GM12865 (cell line): Measurements from ENCODE around the gene ARPP21.
"Not testable (repeated sequence)": the region's sequence is repeated elsewhere in the genome, so short reads cannot be mapped to it uniquely, and the experiment has no call there.

Experiments used
- DNase-seq: peaks from one replicate; pipeline ENCODE4 v3.0.0; 2010; ENCODE audit warnings: low read depth
- H3K4me3 ChIP-seq: 2 replicates; pipeline ENCODE4 v1.5.1; 2011; ENCODE audit warnings: mild to moderate bottlenecking, low read depth, low read length, control low read depth
- TF ChIP-seq, protein P1 (sequence below): IDR thresholded peaks from 2 replicates; pipeline ENCODE4 v1.5.1; 2011; ENCODE audit warnings: low read length, control low read depth, low read depth, inconsistent platforms; ENCODE audit not compliant: insufficient read depth; ENCODE audit errors: missing control alignments

The ARPP21 gene

DNA sequence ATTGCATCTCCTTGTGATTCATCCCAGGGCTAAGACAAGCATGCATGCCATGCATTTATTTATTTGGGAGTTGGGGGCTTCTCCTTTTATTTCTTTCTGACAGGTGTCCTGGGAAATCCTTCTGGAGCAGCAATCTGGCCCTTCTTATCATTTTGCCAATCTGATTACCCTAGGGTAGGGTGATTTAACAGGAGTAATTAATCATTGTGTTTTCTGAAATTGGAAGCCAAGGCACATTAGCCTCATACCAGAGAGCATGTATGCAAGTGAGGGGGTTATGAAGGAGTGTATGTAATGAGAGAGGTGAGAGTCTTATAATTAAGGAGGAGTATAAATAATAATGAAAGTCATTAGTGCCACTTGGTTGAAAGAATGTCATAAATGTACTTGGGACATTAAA is 37.4 kb upstream of the ARPP21 start:
- DNase-seq: no peak
- TF ChIP-seq, protein P1, sequence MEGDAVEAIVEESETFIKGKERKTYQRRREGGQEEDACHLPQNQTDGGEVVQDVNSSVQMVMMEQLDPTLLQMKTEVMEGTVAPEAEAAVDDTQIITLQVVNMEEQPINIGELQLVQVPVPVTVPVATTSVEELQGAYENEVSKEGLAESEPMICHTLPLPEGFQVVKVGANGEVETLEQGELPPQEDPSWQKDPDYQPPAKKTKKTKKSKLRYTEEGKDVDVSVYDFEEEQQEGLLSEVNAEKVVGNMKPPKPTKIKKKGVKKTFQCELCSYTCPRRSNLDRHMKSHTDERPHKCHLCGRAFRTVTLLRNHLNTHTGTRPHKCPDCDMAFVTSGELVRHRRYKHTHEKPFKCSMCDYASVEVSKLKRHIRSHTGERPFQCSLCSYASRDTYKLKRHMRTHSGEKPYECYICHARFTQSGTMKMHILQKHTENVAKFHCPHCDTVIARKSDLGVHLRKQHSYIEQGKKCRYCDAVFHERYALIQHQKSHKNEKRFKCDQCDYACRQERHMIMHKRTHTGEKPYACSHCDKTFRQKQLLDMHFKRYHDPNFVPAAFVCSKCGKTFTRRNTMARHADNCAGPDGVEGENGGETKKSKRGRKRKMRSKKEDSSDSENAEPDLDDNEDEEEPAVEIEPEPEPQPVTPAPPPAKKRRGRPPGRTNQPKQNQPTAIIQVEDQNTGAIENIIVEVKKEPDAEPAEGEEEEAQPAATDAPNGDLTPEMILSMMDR: no peak

DNA sequence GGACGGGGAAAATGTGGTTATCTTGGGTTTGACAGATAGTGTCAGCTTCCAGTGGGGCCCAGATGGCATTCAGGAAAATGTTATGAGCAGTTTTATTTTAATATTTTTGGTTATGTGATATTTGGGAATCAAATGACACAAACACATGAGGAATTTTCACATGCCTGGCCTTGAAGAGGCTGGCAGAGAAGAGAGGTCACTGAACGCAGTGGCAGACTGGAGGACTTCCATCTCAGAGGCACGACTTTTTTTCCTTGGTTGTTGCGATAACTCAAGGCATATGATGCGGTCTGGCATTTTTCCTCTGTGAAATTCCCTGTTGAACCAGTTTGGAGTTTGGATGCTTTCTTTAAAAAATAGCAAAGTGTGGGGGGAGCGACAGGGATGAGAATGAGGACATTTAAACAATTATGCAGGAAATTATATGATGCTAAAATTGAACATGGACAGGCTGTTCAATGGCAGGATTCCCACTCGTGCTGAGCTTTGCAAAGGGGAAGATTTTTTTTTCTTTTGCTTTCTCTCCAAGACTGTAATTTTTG is 36.9 kb upstream of the ARPP21 start:
- no peak for DNase-seq
- no peak overlapping the region for H3K4me3 ChIP-seq
- TF ChIP-seq, protein P1: no peak

More for the DNA sequence above, 37.4 kb upstream of the ARPP21 start:
- H3K4me3 ChIP-seq: no peak overlapping the region

DNA sequence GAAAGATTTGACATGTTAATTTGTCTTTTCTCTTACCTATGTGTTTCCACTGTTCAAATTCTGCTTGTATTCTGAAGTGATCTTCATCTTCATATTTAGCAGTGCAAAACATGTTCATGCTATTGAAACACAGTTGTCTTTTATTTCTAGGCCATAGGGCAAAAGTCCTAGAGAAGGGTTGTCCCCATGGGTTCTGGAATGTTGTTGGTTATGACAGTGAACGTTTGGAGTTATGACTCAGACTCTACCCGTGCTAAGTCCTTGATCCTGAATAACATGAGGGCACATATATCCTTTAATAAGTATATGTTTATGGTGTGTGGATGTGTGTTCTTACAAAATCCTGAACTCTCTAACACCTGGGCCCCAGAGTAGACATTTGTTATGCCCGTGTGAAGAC is 23.0 kb upstream of the ARPP21 start:
- TF ChIP-seq, protein P1: no peak
- H3K4me3 ChIP-seq: no peak overlapping the region
- DNase-seq: no peak

DNA sequence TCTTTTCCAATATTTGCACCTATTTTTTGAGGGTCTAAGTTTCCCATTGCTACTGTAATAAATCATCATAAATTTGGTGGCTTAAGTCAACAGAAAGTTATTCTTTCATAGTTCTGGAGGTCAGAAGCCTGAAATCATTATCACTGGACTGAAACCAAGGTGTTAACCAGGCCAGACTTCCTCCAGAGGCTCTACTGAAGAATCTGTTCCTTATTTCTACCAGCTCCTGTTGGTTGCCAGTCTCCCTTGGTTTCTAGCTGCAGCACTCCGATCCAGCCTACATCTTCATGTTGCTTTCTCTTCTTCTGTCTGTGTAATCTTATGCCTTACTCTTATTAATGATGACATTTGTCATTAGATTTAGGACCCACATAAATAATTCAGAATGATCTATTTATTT is 22.0 kb upstream of the ARPP21 start:
- TF ChIP-seq, protein P1: no peak
- H3K4me3 ChIP-seq: no peak overlapping the region
- no peak for DNase-seq

DNA sequence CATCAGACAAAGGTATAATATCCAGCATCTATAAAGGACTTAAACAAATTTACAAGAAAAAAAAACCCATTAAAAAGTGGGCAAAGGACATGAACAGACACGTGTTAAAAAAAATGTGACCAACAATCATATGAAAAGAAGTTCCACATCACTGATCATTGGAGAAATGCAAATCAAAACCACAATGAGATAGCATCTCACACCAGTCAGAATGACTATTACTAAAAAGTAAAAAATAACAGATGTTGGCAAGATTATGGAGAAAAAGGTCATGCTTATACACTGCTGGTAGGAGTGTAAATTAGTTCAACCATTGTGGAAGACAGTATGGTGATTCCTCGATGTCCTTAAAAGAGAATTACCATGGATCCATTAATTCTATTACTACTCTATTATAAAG is 19.1 kb upstream of the ARPP21 start:
- not testable (repeated sequence) for H3K4me3 ChIP-seq, DNase-seq

DNA sequence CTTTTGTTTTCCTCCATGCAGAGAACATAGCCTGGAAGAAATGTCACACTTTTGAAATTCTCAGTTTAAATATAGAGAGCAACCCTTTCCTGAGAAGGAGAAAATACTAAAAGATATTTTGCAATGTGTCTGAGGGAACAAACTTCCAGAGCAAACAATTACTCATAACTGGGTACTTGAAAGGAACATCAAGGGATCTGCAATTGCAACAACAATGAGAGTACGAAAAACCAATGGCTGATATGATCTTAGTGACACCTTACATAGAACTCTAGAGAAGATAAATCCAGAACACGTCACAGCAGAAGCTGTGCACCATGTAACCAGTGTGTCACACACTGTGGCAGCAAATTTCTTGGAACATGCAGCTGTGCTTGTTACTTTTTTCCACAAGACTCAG is 14.6 kb upstream of the ARPP21 start:
- DNase-seq: no peak
- TF ChIP-seq, protein P1: no peak
- no peak overlapping the region for H3K4me3 ChIP-seq

DNA sequence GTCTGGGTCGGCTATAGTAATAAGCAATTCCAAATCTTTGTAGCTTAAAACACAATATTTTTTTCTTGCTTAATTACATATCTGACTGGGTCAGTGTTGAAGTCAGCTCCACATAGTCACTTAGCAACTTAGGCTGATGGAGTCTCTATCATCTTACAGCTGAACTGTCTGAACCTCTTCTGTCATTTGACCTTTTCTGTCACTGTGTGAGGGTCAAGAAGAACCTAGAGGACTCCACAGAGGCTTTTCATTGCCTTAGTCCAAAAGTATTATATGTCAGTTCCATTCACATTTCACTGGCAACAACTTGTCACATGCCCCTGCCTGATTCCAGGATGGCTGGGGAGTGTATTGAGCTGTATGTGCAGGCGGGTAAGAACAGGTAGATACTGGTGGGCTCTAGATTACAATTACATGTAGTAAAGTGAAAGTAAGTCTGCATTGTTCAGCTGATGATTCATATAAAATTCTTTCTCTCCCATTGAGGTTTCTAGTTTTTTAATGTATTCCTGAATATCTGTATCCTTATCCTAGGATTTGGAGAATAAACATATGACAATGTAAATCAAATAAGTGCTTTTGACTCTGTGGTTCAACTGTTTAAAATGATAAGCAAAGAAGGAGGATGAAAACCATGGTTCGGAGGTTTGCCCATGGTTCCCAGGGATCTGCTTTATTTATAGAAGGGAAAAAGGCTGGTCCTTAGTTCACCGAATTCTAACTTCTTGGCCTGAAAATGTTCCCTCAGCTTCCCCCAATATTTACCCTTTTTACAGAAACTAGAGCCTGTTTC is 5.8 kb upstream of the ARPP21 start:
- no peak for DNase-seq
- TF ChIP-seq, protein P1: no peak
- H3K4me3 ChIP-seq: no peak overlapping the region
